NCI-H82 (cell line): ENCODE data around the gene IFI27.

Experiments
- DNase-seq: peaks from one replicate; lab custom pipeline; 2025; lab: John Stamatoyannopoulos, UW

IFI27 gene

DNA sequence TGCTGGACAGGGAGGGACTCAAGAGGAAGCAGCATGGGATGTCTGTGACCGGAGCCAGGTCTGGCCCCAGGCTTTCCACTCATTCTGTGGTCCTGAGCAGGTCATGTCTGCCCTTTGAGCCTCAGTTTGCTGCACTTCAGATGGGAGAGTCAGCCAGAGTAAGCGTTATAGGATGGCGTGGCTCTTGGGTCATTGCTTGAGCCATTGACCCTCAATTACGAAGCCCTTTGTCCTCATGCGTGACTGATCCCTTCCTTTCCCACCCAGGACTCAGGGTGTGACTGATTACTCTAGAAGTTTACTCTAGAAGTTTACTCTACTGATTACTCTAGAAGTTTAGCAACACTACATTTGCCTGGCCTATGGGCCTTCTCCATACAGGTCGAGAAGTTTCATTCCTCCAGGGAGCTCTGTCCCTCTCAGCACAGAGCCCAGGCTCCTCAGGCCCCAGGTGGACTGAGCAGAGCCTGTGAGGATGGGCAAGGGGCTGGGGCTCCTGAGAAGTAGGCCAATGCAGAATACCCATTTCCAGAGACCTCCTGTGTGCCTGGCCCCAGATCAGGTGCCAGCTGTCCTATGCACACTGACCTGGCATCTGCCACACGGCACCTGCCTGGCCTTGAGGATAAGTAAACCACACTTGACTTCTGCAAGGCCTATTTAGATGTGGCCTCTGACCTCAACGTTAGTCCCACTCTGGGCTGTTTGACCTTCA, 7.6 kb upstream of the IFI27 start:
- DNase-seq: no peak

DNA sequence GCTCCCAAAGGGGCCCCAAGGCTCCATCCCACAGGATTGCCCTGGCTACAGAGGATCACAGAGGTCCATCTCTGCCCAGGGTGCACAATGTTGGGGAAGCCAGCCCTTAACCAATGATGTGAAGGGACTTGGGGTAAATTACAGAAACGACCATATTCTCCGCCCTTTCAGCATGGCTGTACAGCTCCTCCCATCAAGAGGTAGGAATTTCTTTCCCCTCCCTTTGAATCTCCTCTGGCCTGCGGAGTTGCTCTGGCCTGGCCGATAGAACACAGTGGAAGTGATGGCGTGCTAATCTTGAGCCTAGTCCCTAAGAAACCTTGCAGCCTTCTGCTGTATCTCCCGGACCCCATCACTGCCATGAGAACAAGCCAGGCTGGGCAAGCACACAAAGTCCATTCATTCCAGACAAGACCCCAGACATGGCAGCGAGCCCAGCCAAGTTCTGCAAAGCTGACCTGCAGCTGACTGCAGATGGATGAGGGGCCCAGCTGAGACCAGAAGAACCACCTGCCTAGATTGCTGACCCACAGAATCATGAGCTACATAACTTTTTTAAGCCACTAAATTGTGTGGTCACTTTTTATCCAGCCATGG, 6.9 kb upstream of the IFI27 start:
- no peak for DNase-seq

GRCh38 chr14:94104731-94105130, 5.8 kb upstream of the IFI27 start:
- no peak for DNase-seq

DNA sequence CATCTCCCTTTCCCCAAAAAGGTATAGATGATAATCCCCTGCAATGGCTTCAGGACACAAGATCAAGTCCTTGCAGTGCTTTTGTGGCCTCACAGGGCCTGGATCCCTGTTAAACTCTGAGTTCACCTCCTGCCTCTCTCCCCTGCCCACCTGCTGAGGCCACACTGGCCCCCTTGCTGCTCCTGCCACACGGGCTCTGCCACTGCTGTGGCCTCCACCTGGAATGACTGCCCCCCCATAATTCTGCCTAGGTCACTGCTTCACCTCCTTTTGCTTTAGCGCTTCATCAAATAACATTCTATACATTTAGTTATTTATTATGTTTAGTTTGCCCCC, 653 bp upstream of the IFI27 start:
- DNase-seq: no peak

GRCh38 chr14:94111276-94112095, 950 bp downstream of the IFI27 start:
- no peak for DNase-seq

- DNase-seq: no peak
Measured at GRCh38 chr14:94112513-94113063, 2.1 kb downstream of the IFI27 start.

DNA sequence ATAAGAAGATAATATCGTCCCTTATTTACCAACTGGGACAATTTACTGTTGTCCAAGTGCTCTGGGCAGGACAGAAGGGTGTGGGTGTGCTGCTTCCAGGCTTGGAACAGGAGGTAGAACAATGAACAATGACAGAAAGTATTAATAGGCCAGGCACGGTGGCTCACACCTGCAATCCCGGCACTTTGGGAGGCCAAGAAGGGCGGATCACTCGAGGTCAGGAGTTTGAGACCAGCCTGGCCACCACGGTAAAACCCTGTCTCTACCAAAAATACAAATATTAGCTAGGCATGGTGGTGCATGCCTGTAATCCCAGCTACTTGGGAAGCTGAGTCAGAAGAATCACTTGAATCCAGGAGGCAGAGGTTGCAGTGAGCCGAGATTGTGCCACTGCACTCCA, 2.5 kb downstream of the IFI27 start:
- DNase-seq: no peak

GRCh38 chr14:94113490-94113889, 3.0 kb downstream of the IFI27 start:
- peak; percentile 13 for DNase-seq

DNA sequence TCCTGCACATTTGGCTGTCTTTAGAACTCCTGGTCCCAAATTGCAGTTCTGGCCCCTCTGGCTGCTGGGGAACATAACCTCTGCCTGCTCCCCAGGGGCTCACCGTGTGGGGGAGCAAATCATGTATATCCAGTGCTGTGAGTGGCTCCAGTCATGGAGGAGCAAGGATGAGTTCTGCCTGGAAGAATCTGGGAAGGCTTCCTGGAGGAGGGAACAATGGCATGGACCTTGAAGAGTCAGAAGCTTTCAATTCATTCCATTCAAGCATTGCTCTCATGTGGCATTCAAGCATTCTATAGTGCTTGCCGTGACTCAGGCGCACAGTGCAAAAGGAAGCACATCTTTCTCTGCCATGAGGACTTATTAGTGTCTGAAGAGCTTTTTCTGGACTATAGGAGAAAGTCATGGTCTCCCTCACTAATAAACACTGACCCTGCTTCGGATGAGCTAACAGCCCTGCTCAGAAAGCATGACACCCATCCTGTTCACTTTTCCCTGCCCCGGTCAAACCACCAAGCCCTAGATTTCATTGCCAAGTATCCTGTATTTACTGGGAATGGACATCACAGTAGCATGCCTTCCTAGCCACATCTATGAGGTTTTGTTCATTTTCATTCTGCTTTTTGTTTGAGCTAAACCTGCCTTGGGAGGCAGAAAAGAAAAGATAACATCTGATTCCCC, 3.5 kb downstream of the IFI27 start:
- no peak for DNase-seq

DNA sequence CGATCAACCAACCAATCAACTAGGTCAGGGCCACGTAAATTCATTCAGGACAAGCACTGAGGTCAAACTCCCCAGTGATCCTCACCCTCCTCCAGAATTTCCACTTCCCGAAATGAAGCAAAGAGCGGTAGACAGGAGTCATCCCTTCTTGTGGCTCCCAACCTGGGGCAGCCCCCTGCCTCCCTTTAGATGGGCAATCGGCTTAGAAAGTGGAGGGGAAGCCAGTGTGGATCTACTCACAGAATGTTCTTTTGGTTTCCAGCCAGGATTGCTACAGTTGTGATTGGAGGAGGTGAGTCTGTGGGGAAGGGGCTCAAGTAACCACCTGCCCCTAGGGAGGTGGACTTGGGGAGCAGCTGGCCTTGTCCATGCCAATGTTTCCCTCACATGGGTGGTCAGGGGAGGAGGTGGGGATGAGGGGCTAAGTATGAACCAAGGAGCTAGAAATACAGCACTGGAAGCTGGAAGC, 4.1 kb downstream of the IFI27 start:
- peak; percentile 23 for DNase-seq

GRCh38 chr14:94115058-94115591, 4.6 kb downstream of the IFI27 start:
- peak; percentile 91 for DNase-seq

DNA sequence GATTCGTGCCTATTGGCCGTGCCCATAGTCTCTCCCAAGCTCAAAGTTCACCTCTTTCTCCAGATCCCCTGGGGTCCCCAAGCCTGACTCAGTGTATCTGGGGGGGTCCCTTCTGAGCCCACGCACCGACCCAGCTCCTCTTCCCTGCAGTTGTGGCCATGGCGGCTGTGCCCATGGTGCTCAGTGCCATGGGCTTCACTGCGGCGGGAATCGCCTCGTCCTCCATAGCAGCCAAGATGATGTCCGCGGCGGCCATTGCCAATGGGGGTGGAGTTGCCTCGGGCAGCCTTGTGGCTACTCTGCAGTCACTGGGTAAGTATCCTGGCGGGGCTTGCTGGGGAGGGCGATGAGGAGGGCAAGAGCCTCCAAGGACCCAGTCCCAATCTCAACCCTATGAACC, 5.1 kb downstream of the IFI27 start:
- no peak for DNase-seq

- no peak for DNase-seq
Measured at GRCh38 chr14:94116701-94117100, 6.2 kb downstream of the IFI27 start.

DNA sequence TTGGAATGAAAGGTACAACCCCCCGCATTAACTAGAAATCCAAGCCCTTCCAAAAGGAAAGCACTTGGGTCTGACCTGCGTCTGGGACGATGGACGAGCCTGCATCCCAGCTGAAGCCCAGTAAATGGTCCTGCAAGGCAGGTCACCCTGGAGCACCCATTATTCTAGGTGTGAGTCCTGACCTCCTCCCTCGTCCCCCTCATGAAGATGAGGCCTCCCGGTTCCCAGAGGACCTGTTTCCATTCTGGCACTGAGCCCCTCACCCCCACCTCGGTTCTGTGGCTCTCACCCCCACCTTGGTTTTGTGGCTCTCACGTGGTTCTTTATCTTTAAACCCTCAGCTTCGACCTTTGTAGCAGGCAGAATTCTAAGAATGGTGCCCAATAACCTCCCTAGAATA, 7.3 kb downstream of the IFI27 start:
- DNase-seq: no peak

GRCh38 chr14:94119071-94119470, 8.5 kb downstream of the IFI27 start:
- no peak for DNase-seq

DNA sequence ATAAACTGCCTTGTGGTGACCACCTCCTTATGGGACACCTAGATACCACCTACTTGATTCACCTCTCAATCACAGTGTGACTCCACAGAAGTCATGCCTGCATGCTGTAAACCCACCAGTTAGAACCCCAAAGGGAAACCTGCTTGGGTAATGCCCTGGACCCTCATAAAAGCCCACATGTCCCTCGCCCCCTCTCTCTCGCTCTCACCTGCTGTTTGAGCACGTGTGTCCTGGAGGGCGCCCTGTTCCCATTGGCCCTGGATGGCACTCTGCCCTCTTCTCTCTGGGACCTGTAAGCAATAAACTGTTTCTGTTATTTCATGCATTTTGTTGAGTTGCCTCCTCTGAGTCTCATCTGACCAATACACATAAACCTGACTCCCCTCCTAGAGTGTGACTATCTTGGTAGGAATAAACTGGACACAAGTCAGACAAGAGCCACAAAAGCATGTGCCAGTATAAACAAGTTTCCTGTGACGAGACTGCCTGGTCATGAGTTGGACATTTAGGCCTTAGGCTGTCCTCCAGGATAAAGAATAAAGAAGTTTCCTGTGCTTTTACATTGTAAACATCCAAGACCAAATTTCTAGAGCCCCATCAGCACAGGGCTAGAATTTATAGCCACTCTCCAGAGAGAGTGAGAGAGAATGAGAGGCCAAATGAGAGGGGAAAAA, 10.3 kb downstream of the IFI27 start:
- no peak for DNase-seq

DNA sequence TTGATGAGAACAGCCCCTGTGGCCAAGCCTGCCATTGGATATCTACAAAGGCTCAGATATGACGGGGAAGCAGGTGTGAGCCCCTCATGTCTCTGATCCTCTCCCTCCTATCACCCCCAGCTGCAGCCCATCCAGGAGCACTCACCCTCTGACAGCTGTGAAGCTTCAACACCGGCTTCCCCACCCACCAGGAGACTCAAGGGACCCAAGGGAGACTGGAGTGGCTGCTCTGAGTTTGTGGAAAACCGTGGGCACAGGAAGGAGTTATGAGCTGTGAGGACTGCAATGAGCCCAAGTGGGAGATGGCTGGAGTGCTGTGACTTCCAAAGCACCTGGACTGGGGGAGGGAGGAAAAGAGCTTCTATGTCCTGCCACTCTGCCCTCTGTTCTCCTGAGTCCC, 10.9 kb downstream of the IFI27 start:
- DNase-seq: no peak

GRCh38 chr14:94122438-94122837, 11.9 kb downstream of the IFI27 start:
- DNase-seq: no peak

- no peak for DNase-seq
Measured at GRCh38 chr14:94123296-94123695, 12.8 kb downstream of the IFI27 start.

GRCh38 chr14:94123868-94124267, 13.3 kb downstream of the IFI27 start:
- no peak for DNase-seq

GRCh38 chr14:94124582-94125377, 14.2 kb downstream of the IFI27 start:
- no peak for DNase-seq
